SJSA1 (cell line): ENCODE measurements around the gene CLMN. TPM values are rescaled to one million over a fixed set of nuclear protein-coding genes. Genes with fewer than 3 reads are reported as not detected.

Experiments
- DNase-seq, 2 experiments: peaks; one replicate each; pipeline ENCODE4 v3.0.0-alpha.2; 2015 to 2020; ENCODE audit warnings: low spot score in 2 of 2, low read depth in 1 of 2
- H3K27ac ChIP-seq: fragments of 250-450 bp; sonication (Bioruptor Pico); 2 replicates; pipeline ENCODE4 v1.5.1; 2020; ENCODE audit warnings: mild to moderate bottlenecking, moderate library complexity
- H3K27me3 ChIP-seq: fragments of 250-450 bp; sonication (Bioruptor Pico); replicated peaks from 2 replicates; pipeline ENCODE4 v1.5.1; 2020; ENCODE audit warnings: mild to moderate bottlenecking, moderate library complexity
- H3K36me3 ChIP-seq: fragments of 250-450 bp; sonication (Bioruptor Pico); 2 replicates; pipeline ENCODE4 v1.5.1; 2020; ENCODE audit warnings: mild to moderate bottlenecking
- H3K4me1 ChIP-seq: fragments of 250-450 bp; sonication (Bioruptor Pico); replicated peaks from 2 replicates; pipeline ENCODE4 v1.6.1; 2021; ENCODE audit warnings: mild to moderate bottlenecking
- H3K4me3 ChIP-seq: fragments of 250-450 bp; sonication (Bioruptor Pico); 2 replicates; pipeline ENCODE4 v1.5.1; 2020; ENCODE audit warnings: mild to moderate bottlenecking
- H3K9me3 ChIP-seq: fragments of 250-450 bp; sonication (Bioruptor Pico); replicated peaks from 2 replicates; pipeline ENCODE4 v1.5.1; 2020; ENCODE audit warnings: mild to moderate bottlenecking
- total RNA-seq: library from RNA; depleted of rRNA; stranded (reverse); fragments of >200 nt; shearing (Covaris generic); gene quantifications from 2 replicates; pipeline ENCODE4 v1.2.3, GENCODE V29; 2014

The CLMN gene
- total RNA-seq, 1 experiment from 2014 or later: 4.7 TPM

GRCh38 chr14:95196826-95197545 lies 122.7 kb downstream of the CLMN start:
- H3K4me3 ChIP-seq: no peak overlapping the region
- DNase-seq: no peak
- no peaks in the 10 kb centered on the region for H3K9me3 ChIP-seq
- H3K27ac ChIP-seq: no peak overlapping the region
- H3K27me3 ChIP-seq: no peaks in the 10 kb centered on the region
- H3K36me3 ChIP-seq: no peaks in the 10 kb centered on the region
- no peaks in the 10 kb centered on the region for H3K4me1 ChIP-seq

GRCh38 chr14:95196268-95196667 lies 123.4 kb downstream of the CLMN start:
- no peak overlapping the region for H3K4me3 ChIP-seq
- no peaks in the 10 kb centered on the region for H3K27me3 ChIP-seq
- no peak for DNase-seq
- no peaks in the 10 kb centered on the region for H3K4me1 ChIP-seq
- H3K9me3 ChIP-seq: no peaks in the 10 kb centered on the region
- no peak overlapping the region for H3K27ac ChIP-seq
- H3K36me3 ChIP-seq: no peaks in the 10 kb centered on the region

- no peaks in the 10 kb centered on the region for H3K27me3 ChIP-seq
- H3K9me3 ChIP-seq: no peaks in the 10 kb centered on the region
- no peak for DNase-seq
- no peak overlapping the region for H3K27ac ChIP-seq
- no peak overlapping the region for H3K4me3 ChIP-seq
- H3K4me1 ChIP-seq: no peaks in the 10 kb centered on the region
- H3K36me3 ChIP-seq: no peaks in the 10 kb centered on the region
Measured at GRCh38 chr14:95195031-95195430, 124.7 kb downstream of the CLMN start.

GRCh38 chr14:95193081-95193480 lies 126.6 kb downstream of the CLMN start:
- Histone ChIP-seq H3K36me3 (no peaks in the 10 kb centered on the region), H3K4me3 (no peak overlapping the region), H3K9me3 (no peaks in the 10 kb centered on the region; the same call in 1 of the 2 replicates), H3K27ac (no peak overlapping the region), H3K27me3 (no peaks in the 10 kb centered on the region), H3K4me1 (no peaks in the 10 kb centered on the region)
- DNase-seq: no peak

- no peak for DNase-seq
- Histone ChIP-seq H3K9me3 (no peaks in the 10 kb centered on the region; the same call in 1 of the 2 replicates), H3K27ac (no peak overlapping the region), H3K4me1 (no peaks in the 10 kb centered on the region), H3K27me3 (no peaks in the 10 kb centered on the region), H3K36me3 (no peaks in the 10 kb centered on the region), H3K4me3 (no peak overlapping the region)
Measured at GRCh38 chr14:95192311-95192710, 127.4 kb downstream of the CLMN start.

GRCh38 chr14:95191445-95192199 lies 128.1 kb downstream of the CLMN start:
- H3K4me1 ChIP-seq: no peaks in the 10 kb centered on the region
- no peaks in the 10 kb centered on the region for H3K27me3 ChIP-seq
- no peak overlapping the region for H3K27ac ChIP-seq
- no peak for DNase-seq
- no peak overlapping the region for H3K4me3 ChIP-seq
- H3K9me3 ChIP-seq: no peaks in the 10 kb centered on the region; the same call in 1 of the 2 replicates
- no peaks in the 10 kb centered on the region for H3K36me3 ChIP-seq

GRCh38 chr14:95190857-95191256 lies 128.9 kb downstream of the CLMN start:
- no peaks in the 10 kb centered on the region for H3K36me3 ChIP-seq
- H3K27me3 ChIP-seq: no peaks in the 10 kb centered on the region
- no peak for DNase-seq

GRCh38 chr14:95190346-95190840 lies 129.3 kb downstream of the CLMN start:
- Histone ChIP-seq H3K27ac (no peak overlapping the region), H3K4me3 (no peak overlapping the region), H3K36me3 (no peaks in the 10 kb centered on the region), H3K9me3 (no peaks in the 10 kb centered on the region; the same call in 1 of the 2 replicates), H3K27me3 (no peaks in the 10 kb centered on the region), H3K4me1 (no peaks in the 10 kb centered on the region)
- DNase-seq: no peak

More at GRCh38 chr14:95190857-95191256, 128.9 kb downstream of the CLMN start:
- Histone ChIP-seq H3K9me3 (no peaks in the 10 kb centered on the region; the same call in 1 of the 2 replicates), H3K4me3 (no peak overlapping the region), H3K4me1 (no peaks in the 10 kb centered on the region), H3K27ac (no peak overlapping the region)

- Histone ChIP-seq H3K9me3 (no peaks in the 10 kb centered on the region; the same call in 1 of the 2 replicates), H3K27me3 (no peaks in the 10 kb centered on the region), H3K4me1 (no peaks in the 10 kb centered on the region; the same call in 1 of the 2 replicates), H3K27ac (no peak overlapping the region), H3K4me3 (no peak overlapping the region), H3K36me3 (no peaks in the 10 kb centered on the region)
- DNase-seq: no peak
Measured at GRCh38 chr14:95189367-95190132, 130.2 kb downstream of the CLMN start.

- peaks cover 11% of the 10 kb centered on the region for H3K4me1 ChIP-seq
- H3K27ac ChIP-seq: no peak overlapping the region
- no peak for DNase-seq
- no peaks in the 10 kb centered on the region; the same call in 1 of the 2 replicates for H3K9me3 ChIP-seq
- H3K27me3 ChIP-seq: no peaks in the 10 kb centered on the region
- no peaks in the 10 kb centered on the region for H3K36me3 ChIP-seq
- H3K4me3 ChIP-seq: no peak overlapping the region
Measured at GRCh38 chr14:95188380-95188779, 131.3 kb downstream of the CLMN start.

GRCh38 chr14:95185767-95186392 lies 133.8 kb downstream of the CLMN start:
- Histone ChIP-seq H3K9me3 (no peaks in the 10 kb centered on the region; the same call in 1 of the 2 replicates), H3K4me3 (no peak overlapping the region), H3K27me3 (no peaks in the 10 kb centered on the region), H3K4me1 (peaks cover 11% of the 10 kb centered on the region), H3K36me3 (no peaks in the 10 kb centered on the region), H3K27ac (no peak overlapping the region)
- DNase-seq: no peak

- Histone ChIP-seq H3K27ac (no peak overlapping the region), H3K4me3 (no peak overlapping the region), H3K27me3 (no peaks in the 10 kb centered on the region), H3K4me1 (peaks cover 11% of the 10 kb centered on the region), H3K36me3 (no peaks in the 10 kb centered on the region), H3K9me3 (no peaks in the 10 kb centered on the region; the same call in 1 of the 2 replicates)
- no peak for DNase-seq
Measured at GRCh38 chr14:95185033-95185766, 134.5 kb downstream of the CLMN start.

- H3K4me3 ChIP-seq: no peak overlapping the region
- no peaks in the 10 kb centered on the region; the same call in 1 of the 2 replicates for H3K9me3 ChIP-seq
- no peaks in the 10 kb centered on the region for H3K36me3 ChIP-seq
- peaks cover 11% of the 10 kb centered on the region for H3K4me1 ChIP-seq
- no peak overlapping the region for H3K27ac ChIP-seq
- no peaks in the 10 kb centered on the region for H3K27me3 ChIP-seq
- DNase-seq: no peak
Measured at GRCh38 chr14:95184413-95184790, 135.3 kb downstream of the CLMN start.
